GM12892 (cell line): ENCODE measurements around the gene AGBL3.
"Not testable (repeated sequence)": the region's sequence is repeated elsewhere in the genome, so short reads cannot be mapped to it uniquely, and the experiment has no call there.

Source experiments
- DNase-seq: peaks from one replicate; pipeline ENCODE4 v3.0.0; 2011; ENCODE audit not compliant: insufficient read length
- FAIRE-seq: peaks from 2 replicates; lab custom pipeline; 2011; peaks lifted over from hg19 to GRCh38; lab: Jason Lieb, UNC
- POLR2A ChIP-seq: IDR thresholded peaks from 2 replicates; pipeline ENCODE4 v1.6.1; 2011; ENCODE audit warnings: low read depth, low read length, control low read depth
- POLR2AphosphoS5 ChIP-seq: IDR thresholded peaks from 2 replicates; pipeline ENCODE4 v1.6.1; 2011; ENCODE audit warnings: low read depth, low read length, control low read depth
- TAF1 ChIP-seq: IDR thresholded peaks from 2 replicates; pipeline ENCODE4 v1.6.1; 2011; ENCODE audit warnings: low read depth, mild to moderate bottlenecking, control low read depth, low read length, borderline replicate concordance

The AGBL3 gene

DNA sequence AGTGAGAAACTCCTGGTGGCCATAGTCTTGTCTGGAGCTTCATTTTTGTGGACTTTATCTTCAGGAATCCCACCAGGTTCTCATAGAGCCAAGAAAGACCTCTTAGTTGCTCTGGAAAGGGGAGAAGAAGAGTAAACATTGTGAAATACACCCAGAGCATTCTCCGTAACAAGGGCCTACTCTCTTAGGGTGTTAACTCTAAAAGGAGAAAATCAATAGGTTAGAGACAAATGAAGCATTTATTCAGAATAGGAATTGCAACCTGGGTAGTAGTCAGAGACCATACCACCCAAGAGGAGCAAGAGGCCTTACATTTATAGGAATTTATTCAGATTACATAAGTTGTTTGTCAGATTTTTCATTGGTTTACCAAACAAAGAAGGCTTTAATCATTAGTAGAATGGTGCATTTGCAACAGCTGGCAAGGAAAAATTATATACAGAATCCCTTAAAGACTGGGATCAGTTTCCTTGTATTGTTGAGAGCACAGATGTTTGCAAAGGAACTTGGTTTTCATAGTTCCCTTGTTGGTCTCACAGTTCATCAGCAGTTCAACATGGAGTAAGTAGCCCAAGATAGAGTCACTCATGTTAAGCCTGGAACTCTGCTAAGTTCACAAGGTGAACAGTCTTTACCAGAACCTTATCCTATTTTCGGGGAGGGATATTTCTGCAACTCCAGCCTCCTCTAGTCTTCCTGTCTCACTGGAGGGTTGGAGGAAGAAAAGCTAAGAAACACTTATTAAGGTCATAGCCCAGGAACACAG is 108.3 kb downstream of the AGBL3 start:
- TF ChIP-seq POLR2A, result no peak
- no peak for TF ChIP-seq POLR2AphosphoS5
- TF ChIP-seq TAF1, result no peak
- DNase-seq (no peak), FAIRE-seq (no peak)

DNA sequence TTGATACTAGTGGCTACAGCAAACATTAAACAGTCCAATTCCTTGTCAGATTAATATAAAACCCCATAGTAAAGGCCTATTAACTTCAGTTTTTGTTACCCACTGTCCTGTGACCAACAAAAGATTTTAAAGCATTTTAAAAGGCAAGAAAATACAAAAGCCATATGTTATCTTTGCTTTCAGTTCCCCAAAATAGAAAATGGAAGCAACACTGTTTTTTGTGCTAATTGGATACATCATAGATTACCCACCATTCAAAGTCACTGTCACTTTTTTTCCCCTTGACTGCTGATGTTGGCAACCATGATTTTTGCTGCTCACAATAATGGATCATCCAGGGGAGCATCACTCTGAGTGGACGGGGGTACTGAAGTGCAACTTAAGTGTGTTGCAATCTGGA is 109.1 kb downstream of the AGBL3 start:
- FAIRE-seq, result peak; percentile 30
- TF ChIP-seq TAF1, result no peak
- no peak for TF ChIP-seq POLR2A
- no peak for TF ChIP-seq POLR2AphosphoS5

DNA sequence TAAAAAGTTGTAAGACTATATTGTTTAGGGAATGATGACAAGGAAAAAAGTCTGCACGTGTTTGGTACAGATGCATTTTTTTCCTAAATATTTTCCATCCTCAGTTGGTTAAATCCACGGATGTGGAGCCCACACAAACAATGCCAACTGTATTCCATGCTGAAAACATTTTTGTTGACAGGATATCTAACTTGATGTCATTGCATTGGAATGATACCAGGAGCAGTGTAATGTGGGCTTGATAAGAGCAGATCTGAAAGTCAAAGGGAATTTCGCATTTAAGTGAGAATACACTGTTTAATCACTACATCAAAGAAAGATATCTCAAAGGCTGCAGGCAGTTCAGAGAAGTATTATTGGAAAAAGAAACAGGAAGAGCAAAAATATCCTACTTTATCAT is 112.1 kb downstream of the AGBL3 start:
- TF ChIP-seq POLR2A (no peak), TAF1 (no peak), POLR2AphosphoS5 (no peak)
- FAIRE-seq, result no peak
- DNase-seq, result no peak

More for the DNA sequence above, 109.1 kb downstream of the AGBL3 start:
- DNase-seq, result no peak

DNA sequence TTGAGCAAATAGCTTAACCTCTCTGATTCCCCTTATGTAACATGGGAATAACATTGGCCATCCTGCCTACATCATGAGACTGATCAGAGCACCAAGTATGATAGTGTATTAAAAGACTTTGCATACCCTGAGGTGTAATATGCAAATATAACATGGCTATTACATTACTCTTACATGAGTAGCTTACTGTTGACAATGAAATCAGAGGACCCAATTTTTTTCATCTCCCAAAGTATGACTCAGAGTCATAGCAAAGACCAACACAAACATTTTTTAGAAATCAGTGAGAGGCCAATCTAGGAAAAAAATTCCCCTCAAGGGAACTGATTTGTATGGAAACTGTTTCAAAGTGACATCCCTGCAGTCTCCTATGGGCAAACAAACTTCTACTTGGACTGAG is 114.5 kb downstream of the AGBL3 start:
- FAIRE-seq (no peak), DNase-seq (no peak)
- TF ChIP-seq TAF1 (no peak), POLR2A (no peak)

DNA sequence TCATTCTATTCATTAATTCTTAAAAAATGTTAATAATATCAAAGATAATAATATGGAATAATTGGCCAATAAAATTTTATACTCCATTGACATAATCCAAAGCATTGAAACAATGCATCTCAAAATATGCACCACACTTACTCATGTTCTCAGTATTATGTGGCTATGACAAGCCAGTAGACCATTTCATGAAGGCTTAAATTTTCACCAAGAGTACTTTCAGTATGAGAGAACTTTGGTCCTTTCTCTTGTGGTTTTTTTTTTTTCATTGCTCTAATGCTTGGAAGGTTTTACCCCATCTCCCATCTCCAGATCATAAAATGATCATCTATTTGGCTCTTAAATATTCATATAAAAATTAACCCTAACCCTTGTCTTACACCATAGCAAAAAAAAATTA is 116.1 kb downstream of the AGBL3 start:
- peak; percentile 84 for FAIRE-seq
- TF ChIP-seq TAF1 (no peak), POLR2A (no peak), POLR2AphosphoS5 (no peak)
- no peak for DNase-seq

DNA sequence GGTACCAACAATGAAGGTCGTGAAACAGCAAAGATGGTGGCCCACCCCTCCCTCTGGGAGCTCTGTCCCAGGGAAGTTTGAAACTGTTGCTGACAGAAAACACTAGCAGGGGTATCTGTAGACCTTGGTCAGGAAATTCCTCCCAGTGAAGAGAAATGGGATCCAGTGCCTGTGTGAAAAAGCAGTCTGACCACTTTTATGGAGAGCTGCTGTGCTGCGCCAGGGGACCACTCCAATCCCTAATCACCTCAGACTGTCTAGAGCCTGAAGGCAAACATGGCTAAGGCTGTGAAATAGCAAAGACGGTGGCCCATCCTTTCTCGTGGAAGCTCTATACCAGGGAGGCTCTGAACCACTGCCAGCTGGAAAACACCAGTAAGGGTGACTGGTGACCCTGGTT is 123.3 kb downstream of the AGBL3 start:
- TF ChIP-seq POLR2AphosphoS5 (no peak), TAF1 (no peak), POLR2A (no peak)
- FAIRE-seq, result no peak
- DNase-seq, result no peak

DNA sequence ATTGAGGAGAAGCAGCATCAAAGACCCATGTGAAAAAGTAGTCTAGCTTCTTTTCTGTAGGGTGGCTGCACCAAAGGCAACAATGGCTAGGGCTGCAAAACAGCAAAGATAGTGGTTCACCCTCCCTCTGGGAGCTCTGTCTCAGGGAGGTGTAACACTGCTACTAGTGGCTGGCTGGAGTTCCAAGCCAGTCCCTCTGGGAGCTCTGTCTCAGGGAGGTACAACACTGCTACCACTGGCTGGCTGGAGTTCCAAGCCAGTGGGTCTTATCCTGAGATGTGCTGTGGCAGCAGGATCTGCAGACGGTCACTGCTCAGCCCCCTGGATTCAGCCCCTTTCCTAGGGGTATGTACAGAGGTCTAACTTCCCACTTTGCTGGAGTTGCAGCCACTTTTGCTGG is 123.7 kb downstream of the AGBL3 start:
- TF ChIP-seq TAF1 (no peak), POLR2AphosphoS5 (no peak), POLR2A (no peak)
- FAIRE-seq (no peak), DNase-seq (no peak)

DNA sequence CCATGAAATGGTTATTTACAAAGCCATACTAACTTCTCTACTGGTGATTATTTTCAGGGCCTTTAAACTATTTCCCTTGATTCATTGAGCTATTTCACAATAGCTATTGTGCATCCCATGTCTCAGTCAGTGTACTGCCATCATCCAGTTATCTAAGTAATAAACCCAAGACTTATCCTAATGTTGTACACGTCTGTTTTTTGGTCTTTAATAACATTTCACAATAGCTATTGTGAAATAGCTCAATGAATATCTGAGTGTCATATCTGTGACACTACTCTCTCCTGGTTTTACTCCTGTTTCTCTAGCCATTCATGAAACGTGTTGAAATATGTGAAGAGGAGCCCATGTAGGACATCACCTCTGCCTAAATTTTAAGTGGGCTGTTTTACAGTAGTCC is 125.1 kb downstream of the AGBL3 start:
- TF ChIP-seq POLR2A, result no peak
- TF ChIP-seq POLR2AphosphoS5, result no peak
- no peak for TF ChIP-seq TAF1
- DNase-seq, result no peak
- FAIRE-seq, result no peak

DNA sequence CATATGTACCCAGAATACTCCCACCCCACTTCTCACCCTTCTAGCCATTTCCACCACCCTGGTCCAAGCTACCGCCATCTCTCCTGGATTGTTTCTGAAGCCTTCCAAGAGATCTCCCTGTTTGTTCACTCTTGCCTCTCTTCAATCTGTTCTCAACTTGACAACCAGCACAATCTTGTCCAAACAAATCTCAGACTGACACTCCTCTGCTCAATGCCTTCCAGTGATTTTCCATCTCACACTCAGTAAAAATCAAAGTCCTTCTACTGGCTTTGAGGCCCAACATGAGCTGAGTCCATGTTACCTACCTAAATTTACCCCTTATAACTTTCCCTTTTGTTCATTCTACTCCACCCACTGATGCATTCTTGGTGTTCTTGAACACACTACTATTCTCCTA is 128.3 kb downstream of the AGBL3 start:
- TF ChIP-seq POLR2AphosphoS5 (no peak), TAF1 (no peak), POLR2A (no peak)
- no peak for FAIRE-seq
- DNase-seq, result no peak

DNA sequence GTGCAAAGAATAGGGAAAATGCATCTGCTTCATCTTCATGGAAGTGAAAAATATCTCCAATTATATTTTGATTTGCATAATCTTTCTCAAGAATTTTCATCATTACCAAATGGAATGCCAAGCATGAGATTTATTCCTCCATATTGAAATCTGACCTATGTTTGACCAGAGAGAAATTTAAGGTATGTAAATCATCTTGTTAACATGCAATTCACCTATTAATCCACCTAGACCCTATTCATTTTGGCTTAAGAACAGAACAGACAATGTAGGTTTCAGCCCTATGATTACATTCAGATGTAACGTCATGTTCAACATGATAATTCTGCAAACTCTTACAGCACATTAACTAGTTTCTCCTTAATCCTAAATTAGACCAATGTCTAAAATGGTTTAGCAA is 130.8 kb downstream of the AGBL3 start:
- DNase-seq (no peak), FAIRE-seq (no peak)
- TF ChIP-seq TAF1 (no peak), POLR2A (no peak), POLR2AphosphoS5 (no peak)

DNA sequence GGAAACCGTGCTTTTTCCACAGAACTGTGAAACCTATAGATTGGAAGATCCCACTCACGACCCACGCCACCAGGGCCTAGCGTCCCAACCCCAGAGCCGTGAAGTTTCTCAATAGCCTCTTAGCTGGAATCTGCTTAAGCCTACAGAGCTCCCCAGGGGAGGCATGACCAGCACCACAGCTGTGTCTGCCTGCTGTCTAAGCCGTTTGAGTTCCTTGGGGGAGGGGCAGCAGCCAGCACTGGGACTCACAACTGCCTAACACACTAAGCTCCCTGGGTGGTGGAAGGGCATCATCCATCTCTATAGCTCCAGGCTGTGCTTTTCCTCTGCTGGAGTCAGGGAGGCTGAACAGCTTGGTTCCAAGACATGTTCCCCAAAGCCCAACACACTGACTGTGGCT is 135.6 kb downstream of the AGBL3 start:
- DNase-seq, result no peak
- no peak for FAIRE-seq

DNA sequence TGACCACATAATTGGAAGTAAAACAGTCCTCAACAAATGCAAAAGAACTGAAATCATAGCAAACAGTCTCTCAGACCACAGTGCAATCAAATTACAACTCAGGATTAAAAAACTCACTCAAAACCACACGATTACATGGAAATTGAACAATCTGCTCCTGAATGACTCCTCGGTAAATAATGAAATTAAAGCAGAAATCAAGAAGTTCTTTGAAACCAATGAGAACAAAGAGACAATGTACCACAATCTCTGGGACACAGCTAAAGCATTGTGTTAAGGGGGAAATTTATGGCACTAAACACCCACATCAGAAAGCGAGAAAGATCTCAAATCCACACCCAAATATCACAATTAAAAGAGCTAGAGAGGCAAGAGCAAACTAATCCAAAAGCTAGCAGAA is 138.3 kb downstream of the AGBL3 start:
- not testable (repeated sequence) for DNase-seq, FAIRE-seq

More for the DNA sequence above, 135.6 kb downstream of the AGBL3 start:
- TF ChIP-seq TAF1 (no peak), POLR2AphosphoS5 (no peak), POLR2A (no peak)

DNA sequence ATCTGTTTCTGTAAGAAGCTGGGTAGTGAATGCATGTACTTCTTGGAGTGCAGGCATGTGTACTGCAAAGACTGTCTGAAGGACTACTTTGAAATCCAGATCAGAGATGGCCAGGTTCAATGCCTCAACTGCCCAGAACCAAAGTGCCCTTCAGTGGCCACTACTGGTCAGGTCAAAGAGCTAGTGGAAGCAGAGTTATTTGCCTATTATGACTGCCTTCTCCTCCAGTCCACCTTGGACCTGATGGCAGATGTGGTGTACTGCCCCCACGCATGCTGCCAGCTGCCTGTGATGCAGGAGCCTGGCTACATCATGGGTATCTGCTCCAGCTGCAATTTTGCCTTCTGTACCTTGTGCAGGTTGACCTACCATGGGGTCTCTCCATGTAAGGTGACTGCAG is 142.6 kb downstream of the AGBL3 start:
- DNase-seq, result no peak
- TF ChIP-seq TAF1, result no peak
- no peak for TF ChIP-seq POLR2A
- no peak for TF ChIP-seq POLR2AphosphoS5
- no peak for FAIRE-seq
